ENCODE results near the gene TSEN15.
"Not testable (repeated sequence)": the region's sequence is repeated elsewhere in the genome, so short reads cannot be mapped to it uniquely, and the experiment has no call there.

Gene TSEN15

GRCh38 chr1:184059887-184060286, 8.4 kb downstream of the TSEN15 start:
- no peak for DNase-seq

DNA sequence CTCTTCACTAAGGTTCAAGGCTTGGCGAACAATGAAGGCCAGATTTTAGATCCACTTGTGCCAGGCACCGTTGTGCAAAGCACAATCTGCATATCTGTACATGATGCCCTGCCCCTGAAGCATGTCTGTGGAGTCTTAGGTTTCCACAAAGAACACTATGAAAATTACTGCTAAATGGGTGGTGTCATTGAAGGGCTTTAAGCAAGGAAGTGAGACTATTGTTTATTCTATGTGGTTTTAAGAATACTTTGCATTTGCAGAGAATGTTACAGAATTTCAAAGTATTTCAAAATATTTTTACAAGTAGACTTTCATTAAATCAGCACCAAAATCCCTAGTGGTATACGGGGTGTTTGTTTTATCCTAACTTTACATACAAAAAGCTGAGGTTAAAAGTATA, 8.8 kb downstream of the TSEN15 start:
- no peak for DNase-seq

- DNase-seq: no peak
Measured at GRCh38 chr1:184061396-184062003, 10.0 kb downstream of the TSEN15 start.

- DNase-seq: no peak
Measured at GRCh38 chr1:184062640-184063286, 11.2 kb downstream of the TSEN15 start.

DNA sequence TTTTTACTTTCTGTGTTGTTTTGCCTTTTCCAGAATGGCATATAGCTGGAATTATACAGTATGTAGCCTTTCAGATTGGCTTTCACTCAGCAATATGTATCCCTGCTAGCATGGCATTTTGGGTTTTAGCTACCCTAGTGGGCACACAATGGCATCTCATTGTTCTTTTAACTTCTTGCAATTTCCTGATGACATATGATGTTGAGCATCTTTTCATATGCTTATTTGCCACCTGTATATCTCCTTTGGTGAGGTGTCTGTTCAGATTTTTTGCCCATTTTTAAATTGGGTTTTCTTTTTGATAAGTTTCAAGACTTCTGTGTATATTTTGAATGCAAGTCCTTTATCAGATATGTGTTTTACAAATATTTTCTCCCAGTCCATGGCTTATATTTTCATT, 14.0 kb downstream of the TSEN15 start:
- DNase-seq: no peak

GRCh38 chr1:184068354-184068753, 16.8 kb downstream of the TSEN15 start:
- DNase-seq: no peak

DNA sequence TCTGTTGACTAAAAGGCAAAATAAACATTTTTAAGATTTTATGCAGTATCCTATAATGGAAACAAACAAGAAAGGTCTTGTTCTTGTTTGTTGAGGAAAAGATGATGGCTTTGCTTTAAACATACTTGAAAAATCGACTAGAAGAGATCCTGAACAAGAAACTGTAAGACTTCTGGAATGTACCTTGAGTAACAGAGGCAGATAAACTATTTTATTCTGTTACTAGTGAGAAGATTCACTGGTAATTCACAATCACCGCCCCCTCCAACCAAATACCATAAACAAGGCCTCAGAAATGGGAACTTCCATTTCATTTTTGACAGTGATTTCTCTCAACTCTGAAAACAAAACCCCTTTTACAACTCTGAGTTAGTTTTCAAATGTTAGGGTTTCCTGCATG, 18.1 kb downstream of the TSEN15 start:
- DNase-seq: no peak

DNA sequence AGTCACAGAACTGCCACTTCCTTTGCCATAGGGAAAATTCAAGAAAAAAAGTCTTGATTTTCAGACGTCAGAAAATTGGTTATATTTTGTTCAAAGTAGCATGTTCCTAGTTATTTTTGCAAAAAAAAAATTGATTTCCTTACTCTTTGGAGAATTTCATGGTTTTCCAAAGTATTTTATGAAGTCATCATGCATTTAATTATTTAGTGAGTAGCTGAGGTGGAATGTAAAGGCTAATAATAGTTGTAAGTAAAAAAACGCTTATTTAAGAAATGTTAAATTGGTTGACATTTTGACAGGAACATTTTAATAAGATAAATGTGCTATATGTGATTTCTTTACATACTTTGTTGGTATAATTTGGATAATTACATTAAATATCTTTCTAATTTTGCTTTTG, 20.8 kb downstream of the TSEN15 start:
- DNase-seq: no peak

GRCh38 chr1:184074383-184074782, 22.9 kb downstream of the TSEN15 start:
- no peak for DNase-seq

DNA sequence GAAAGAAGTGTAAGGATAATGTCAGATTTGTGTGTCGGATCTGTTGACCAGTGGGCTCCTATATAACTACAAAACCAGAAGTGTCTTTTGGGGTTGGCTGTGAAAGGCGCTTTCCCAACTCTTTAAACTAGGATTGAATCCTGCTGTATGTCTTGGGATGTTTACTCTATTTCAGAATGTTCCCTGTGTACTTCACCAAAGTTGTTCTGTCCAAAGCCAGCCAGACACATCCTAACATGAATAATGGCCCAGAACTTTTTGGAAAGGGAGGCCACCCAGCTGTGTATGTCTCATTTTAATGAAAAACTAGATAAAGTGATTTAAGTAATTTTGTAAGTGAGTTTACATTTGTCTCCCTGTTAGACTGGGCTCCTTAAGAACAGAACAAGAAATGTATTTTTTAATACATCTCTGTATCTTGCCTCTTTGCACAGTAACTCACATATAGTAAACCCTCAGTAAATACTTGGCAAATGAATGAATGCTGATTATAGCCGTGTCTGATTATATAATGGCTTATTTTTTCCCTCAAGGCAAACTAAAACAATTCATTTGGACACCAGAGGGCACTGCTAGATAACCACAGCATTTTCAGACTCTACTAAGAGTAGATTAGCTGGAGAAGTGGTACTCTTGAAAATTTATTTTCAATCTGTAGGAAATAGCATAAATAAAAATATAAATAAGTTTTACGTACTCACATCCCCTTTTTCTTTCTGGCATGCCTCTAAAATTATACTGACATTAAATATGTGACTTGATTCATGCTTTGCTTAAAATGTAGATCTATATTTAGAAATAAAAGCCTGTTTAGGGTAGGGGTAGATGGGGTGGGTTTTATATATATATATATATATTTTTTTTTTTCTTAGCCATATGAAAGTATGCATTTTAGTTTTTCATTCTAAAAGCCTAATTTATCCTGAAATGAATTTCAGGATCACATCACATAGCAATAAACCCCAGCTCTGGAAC, 23.8 kb downstream of the TSEN15 start:
- peak; percentile 49 for DNase-seq

- no peak for DNase-seq
Measured at GRCh38 chr1:184078564-184079249, 27.2 kb downstream of the TSEN15 start.

- no peak for DNase-seq
Measured at GRCh38 chr1:184080309-184080708, 28.8 kb downstream of the TSEN15 start.

GRCh38 chr1:184082541-184083415, 31.2 kb downstream of the TSEN15 start:
- no peak for DNase-seq

DNA sequence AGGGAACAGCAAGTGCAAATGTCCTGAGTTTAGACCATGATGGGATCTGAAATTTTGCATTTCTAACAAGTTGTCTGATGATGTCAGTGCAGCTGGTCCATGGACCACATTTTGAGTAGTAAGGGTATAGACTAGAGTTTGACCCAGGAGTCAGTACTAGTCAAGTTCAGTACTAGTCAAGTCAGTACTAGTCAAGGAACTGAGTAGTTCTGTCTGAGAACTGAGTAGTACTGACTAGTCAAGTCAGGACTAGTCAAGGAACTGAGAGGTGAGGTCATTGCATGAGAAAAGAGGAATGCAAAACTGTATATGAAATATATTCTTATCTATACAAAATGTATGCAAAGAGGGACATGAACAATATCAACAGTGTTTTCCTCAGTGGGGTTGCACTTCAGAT, 34.1 kb downstream of the TSEN15 start:
- DNase-seq: no peak

GRCh38 chr1:184088037-184088436, 36.5 kb downstream of the TSEN15 start:
- DNase-seq: no peak

DNA sequence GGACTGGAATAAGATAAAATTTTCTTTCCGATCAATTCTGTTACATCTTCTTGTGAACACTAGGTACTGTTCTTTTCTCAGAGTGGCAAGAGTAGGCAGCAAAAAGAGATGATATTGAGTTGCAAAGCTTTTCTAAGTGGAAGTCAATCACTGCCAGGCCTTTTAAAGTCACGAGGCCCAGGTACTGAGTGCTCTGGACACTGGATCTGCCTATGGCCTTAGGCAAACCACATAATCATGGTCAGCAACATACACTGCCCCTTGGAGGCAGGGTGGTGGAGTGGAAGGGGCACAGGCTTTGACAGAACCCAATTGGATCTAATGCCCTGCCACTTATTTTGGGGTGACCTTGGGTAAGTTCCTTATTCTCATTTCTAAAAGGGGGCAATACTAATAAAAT, 41.5 kb downstream of the TSEN15 start:
- no peak for DNase-seq

- no peak for DNase-seq
Measured at GRCh38 chr1:184096005-184096404, 44.5 kb downstream of the TSEN15 start.

GRCh38 chr1:184096580-184096979, 45.0 kb downstream of the TSEN15 start:
- not testable (repeated sequence) for DNase-seq

DNA sequence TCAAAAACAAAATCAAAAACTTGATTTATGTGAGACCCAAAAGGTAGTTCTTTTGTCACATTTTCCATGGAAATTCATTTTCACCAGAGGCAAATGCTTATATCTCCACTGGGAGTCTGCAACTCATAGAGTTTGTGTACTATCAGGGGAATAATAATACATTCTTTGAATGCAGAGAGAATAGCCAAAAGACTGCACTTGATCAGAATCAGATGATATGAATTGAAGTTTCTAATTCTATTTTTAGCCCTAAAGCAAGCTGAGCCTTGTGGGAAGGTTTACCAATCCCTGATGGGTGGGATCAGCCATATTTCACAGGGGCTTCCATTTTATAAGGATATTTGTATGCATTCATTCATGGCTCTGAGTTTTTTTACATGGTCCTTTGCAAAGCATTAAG, 49.6 kb downstream of the TSEN15 start:
- no peak for DNase-seq

- DNase-seq: no peak
Measured at GRCh38 chr1:184101571-184101970, 50.0 kb downstream of the TSEN15 start.

DNA sequence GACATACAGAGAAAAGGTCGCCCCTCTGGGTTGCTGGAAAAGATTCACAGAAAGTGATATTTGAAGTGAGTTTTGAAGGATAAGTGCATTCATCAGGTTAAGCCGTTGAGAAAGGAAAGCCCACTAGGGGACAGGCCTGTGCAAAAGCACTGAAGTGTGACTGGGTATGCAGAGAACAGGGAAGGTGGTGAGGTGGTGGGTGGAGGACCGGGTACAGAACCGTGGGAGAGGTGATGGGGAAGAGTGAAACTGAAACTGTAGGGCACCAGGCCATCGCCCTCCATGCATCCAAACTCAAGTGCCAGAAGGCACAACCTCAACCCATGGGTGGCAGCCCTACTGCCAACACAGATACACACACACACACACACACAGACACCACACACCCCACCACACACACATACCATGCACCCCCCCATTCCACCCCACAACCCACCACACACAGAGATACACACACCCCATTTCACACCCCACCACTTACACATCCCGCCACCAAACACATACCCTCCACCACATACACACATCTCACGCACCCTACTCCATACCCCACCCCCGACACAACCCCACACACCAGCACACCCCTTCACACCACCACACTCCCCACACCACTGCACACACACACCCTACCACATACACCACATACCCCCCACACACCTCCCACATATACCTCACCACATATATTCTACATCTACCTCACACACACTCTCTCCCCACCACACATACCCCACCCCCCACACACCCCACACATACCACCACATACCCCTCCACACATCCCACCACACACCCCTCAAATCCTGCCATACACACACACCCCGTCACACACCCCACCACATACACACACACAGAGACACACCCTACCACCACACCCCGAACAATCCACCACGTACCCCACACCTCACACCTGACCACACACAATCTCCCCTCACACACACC, 59.0 kb downstream of the TSEN15 start:
- peak; percentile 30 for DNase-seq

All from CD4-positive, alpha-beta T cell treated with Interleukin-17A for 1 hour (primary cell).